Measurements from ENCODE around the gene LIMCH1. TPM values are rescaled to one million over a fixed set of nuclear protein-coding genes. Genes with fewer than 3 reads are reported as not detected.

Gene LIMCH1
- total RNA-seq, 1 experiment from 2014 or later, result 3.3 TPM

DNA sequence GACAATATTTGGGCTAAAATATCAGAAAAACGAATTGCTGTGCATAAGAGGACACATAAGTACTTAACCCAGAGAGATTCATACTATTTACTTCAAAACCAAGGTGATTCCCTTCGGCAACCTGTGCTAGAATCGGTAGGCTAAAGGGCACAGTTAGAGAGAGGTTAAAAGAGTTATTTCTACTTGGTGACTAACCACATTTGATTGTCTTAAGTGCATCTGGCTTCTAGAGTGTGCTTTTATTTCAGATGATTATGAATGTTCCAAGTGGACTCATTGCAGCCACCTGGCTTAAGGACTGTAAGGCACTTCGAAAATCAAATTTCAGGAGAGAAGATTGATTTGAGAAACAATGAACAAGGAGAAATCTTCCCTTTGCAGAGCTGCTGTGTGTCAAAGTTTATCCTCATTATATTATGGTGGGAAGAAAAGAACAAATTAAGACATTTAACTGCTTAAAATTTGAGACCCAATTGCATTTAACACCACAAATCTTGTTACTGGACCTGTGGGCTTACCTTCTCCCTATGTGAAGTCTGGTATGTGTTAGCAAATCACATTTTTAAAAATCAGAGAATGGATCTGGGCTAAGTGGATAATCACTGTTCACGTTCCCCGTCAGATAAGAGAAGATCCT lies 176.5 kb downstream of the LIMCH1 start:
- H3K4me3 Mint-ChIP-seq, result no peak overlapping the region
- Histone ChIP-seq H2BK120ac (ENCODE audit: low read depth, low read length, poor library complexity, severe bottlenecking) (no peak overlapping the region), H2AFZ (ENCODE audit: low read length) (no peak overlapping the region), H3K4me1 (ENCODE audit: insufficient read depth, low read length) (no peaks in the 10 kb centered on the region), H3K27ac (ENCODE audit: insufficient read length, low read depth, low read length) (no peak overlapping the region), H3K9ac (ENCODE audit: extremely low read depth, insufficient read length, low read length) (no peak overlapping the region), H3K4me2 (ENCODE audit: insufficient read depth, insufficient read length, low read length) (no peak overlapping the region), H2AK5ac (ENCODE audit: insufficient read length, low read length) (no peak overlapping the region), H2BK5ac (ENCODE audit: insufficient read length, low read length) (no peak overlapping the region), H3K79me2 (ENCODE audit: insufficient read depth, low read length) (no peaks in the 10 kb centered on the region), H2BK12ac (ENCODE audit: insufficient read length, low read depth, low read length) (no peak overlapping the region), H4K5ac (ENCODE audit: insufficient read length, low read depth, low read length) (no peak overlapping the region), H4K91ac (ENCODE audit: insufficient read length, low read depth, low read length) (no peak overlapping the region), H3K14ac (ENCODE audit: insufficient read depth, low read length) (no peak overlapping the region), H3T11ph (ENCODE audit: low read length) (no peak overlapping the region), H4K8ac (replicated peaks; ENCODE audit: insufficient read length, low read depth, low read length) (no peak overlapping the region), H3K18ac (ENCODE audit: insufficient read length, low read depth, low read length) (no peak overlapping the region), H3K9me3 (ENCODE audit: control insufficient read depth, low read depth, low read length) (no peaks in the 10 kb centered on the region), H2BK20ac (ENCODE audit: low read depth, low read length, poor library complexity, severe bottlenecking) (no peak overlapping the region), H3K27me3 (ENCODE audit: insufficient read depth, low read length) (peaks cover under 1% of the 10 kb centered on the region; the same call in 1 of the 2 replicates), H3K56ac (ENCODE audit: insufficient read length, low read depth, low read length) (no peak overlapping the region), H3K4ac (ENCODE audit: low read depth, low read length) (no peak overlapping the region), H4K20me1 (ENCODE audit: control insufficient read depth, insufficient read depth, insufficient read length) (no peaks in the 10 kb centered on the region), H3K23ac (ENCODE audit: insufficient read length, low read depth, low read length) (no peak overlapping the region), H2BK15ac (ENCODE audit: low read depth, low read length) (no peak overlapping the region), H3K79me1 (ENCODE audit: insufficient read depth, low read depth, low read length, poor library complexity, severe bottlenecking) (no peaks in the 10 kb centered on the region), H3K23me2 (ENCODE audit: insufficient read length, low read depth, low read length, poor library complexity, severe bottlenecking) (no peaks in the 10 kb centered on the region)
- DNase-seq, result no peak
- no peaks in the 10 kb centered on the region for H3K4me1 Mint-ChIP-seq
- peaks cover 31% of the 10 kb centered on the region for H3K27me3 Mint-ChIP-seq (ENCODE audit: low read depth)
- no peaks in the 10 kb centered on the region for H3K9me3 Mint-ChIP-seq
- TF ChIP-seq, protein P1, sequence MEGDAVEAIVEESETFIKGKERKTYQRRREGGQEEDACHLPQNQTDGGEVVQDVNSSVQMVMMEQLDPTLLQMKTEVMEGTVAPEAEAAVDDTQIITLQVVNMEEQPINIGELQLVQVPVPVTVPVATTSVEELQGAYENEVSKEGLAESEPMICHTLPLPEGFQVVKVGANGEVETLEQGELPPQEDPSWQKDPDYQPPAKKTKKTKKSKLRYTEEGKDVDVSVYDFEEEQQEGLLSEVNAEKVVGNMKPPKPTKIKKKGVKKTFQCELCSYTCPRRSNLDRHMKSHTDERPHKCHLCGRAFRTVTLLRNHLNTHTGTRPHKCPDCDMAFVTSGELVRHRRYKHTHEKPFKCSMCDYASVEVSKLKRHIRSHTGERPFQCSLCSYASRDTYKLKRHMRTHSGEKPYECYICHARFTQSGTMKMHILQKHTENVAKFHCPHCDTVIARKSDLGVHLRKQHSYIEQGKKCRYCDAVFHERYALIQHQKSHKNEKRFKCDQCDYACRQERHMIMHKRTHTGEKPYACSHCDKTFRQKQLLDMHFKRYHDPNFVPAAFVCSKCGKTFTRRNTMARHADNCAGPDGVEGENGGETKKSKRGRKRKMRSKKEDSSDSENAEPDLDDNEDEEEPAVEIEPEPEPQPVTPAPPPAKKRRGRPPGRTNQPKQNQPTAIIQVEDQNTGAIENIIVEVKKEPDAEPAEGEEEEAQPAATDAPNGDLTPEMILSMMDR (conservative IDR thresholded peaks at IDR 0.05), result no peak
- H3K27ac Mint-ChIP-seq, result no peak overlapping the region
- no CpG with 5 or more reads among the region's 6 CpGs for WGBS (ENCODE audit: extremely low coverage, insufficient read length, low lambda C conversion rate)
- no peaks in the 10 kb centered on the region for H3K36me3 Mint-ChIP-seq (ENCODE audit: insufficient read depth in 1 of 3, low read depth in 3 of 3)
